ENCODE results near the gene TPST2. TPM values are rescaled to one million over a fixed set of nuclear protein-coding genes. Genes with fewer than 3 reads are reported as not detected.
"Not testable (repeated sequence)": the region's sequence is repeated elsewhere in the genome, so short reads cannot be mapped to it uniquely, and the experiment has no call there.

The TPST2 gene
- total and polyA plus RNA-seq, 3 donors from 2014 or later = 32.8 to 218 (median 169) TPM

GRCh38 chr22:26614322-26614721, 24.4 kb upstream of the TPST2 start:
- Histone ChIP-seq H3K9me3 (no peaks in the 10 kb centered on the region), H3K27ac (no peak overlapping the region), H3K27me3 (no peaks in the 10 kb centered on the region), H3K4me3 (no peak overlapping the region), H3K36me3 (ENCODE audit: low read depth, missing control alignments) (no peaks in the 10 kb centered on the region), H3K4me1 (peaks cover 6% of the 10 kb centered on the region)
- TF ChIP-seq CTCF (IDR thresholded peaks at IDR 0.05) (no peak), POLR2A (IDR thresholded peaks at IDR 0.05) (no peak)
- intact Hi-C loops (cut with DNase I; ENCODE audit: low total_unique reads) = no loop called here
- no peak for DNase-seq
- 63 to 81% methylated on average over 14 of the region's 14 CpGs for WGBS, 2 donors

GRCh38 chr22:26613753-26614152, 23.8 kb upstream of the TPST2 start:
- H3K4me3 ChIP-seq; DNase-seq; H3K36me3 ChIP-seq (ENCODE audit: low read depth, missing control alignments); H3K4me1 ChIP-seq; H3K27me3 ChIP-seq; intact Hi-C loops (cut with DNase I; ENCODE audit: low total_unique reads); H3K27ac ChIP-seq; H3K9me3 ChIP-seq: not testable (repeated sequence)
- 39 to 58% methylated on average over 10 of the region's 10 CpGs for WGBS, 2 donors

GRCh38 chr22:26612652-26613051, 22.7 kb upstream of the TPST2 start:
- 84 to 90% methylated on average over 4 of the region's 4 CpGs for WGBS, 2 donors
- intact Hi-C loops (cut with DNase I; ENCODE audit: low total_unique reads) = no loop called here
- H3K4me3 ChIP-seq = no peak overlapping the region
- no peaks in the 10 kb centered on the region for H3K36me3 ChIP-seq (ENCODE audit: low read depth, missing control alignments)
- peaks cover 3% of the 10 kb centered on the region for H3K4me1 ChIP-seq
- TF ChIP-seq POLR2A (IDR thresholded peaks at IDR 0.05) (no peak), CTCF (IDR thresholded peaks at IDR 0.05) (no peak)
- H3K27me3 ChIP-seq = no peaks in the 10 kb centered on the region
- H3K9me3 ChIP-seq = no peaks in the 10 kb centered on the region
- DNase-seq = no peak
- H3K27ac ChIP-seq = no peak overlapping the region

- no peaks in the 10 kb centered on the region for H3K9me3 ChIP-seq
- 86 to 100% methylated on average over 2 of the region's 2 CpGs for WGBS, 2 donors
- no peak for DNase-seq
- H3K36me3 ChIP-seq (ENCODE audit: low read depth, missing control alignments) = no peaks in the 10 kb centered on the region
- no peaks in the 10 kb centered on the region for H3K27me3 ChIP-seq
- no peak overlapping the region for H3K27ac ChIP-seq
- TF ChIP-seq CTCF (IDR thresholded peaks at IDR 0.05) (no peak), POLR2A (IDR thresholded peaks at IDR 0.05) (no peak)
- intact Hi-C loops (cut with DNase I; ENCODE audit: low total_unique reads) = no loop called here
- no peak overlapping the region for H3K4me3 ChIP-seq
- no peaks in the 10 kb centered on the region for H3K4me1 ChIP-seq
These were observed 21.1 kb upstream of the TPST2 start for GRCh38 chr22:26610996-26611395.

GRCh38 chr22:26610072-26610958, 20.4 kb upstream of the TPST2 start:
- Histone ChIP-seq H3K4me3 (no peak overlapping the region), H3K4me1 (no peaks in the 10 kb centered on the region), H3K36me3 (ENCODE audit: low read depth, missing control alignments) (no peaks in the 10 kb centered on the region), H3K27ac (no peak overlapping the region), H3K9me3 (no peaks in the 10 kb centered on the region), H3K27me3 (no peaks in the 10 kb centered on the region)
- TF ChIP-seq POLR2A (IDR thresholded peaks at IDR 0.05) (no peak), CTCF (IDR thresholded peaks at IDR 0.05) (no peak)
- intact Hi-C loops (cut with DNase I; ENCODE audit: low total_unique reads) = no loop called here
- no peak for DNase-seq
- WGBS, 2 donors = 74 to 80% methylated on average over 10 to 12 of the region's 12 CpGs

Measured in testis (tissue), 3 donors.